TTC549 (cell line): ENCODE measurements around the gene MYO5B.

ENCODE experiments used
- FAIRE-seq: peaks from 2 replicates; lab custom pipeline; 2012; peaks lifted over from hg19 to GRCh38; lab: Jason Lieb, UNC

The MYO5B gene

GRCh38 chr18:50011813-50012435, 183.0 kb downstream of the MYO5B start:
- no peak for FAIRE-seq

- FAIRE-seq, result no peak
Observed at GRCh38 chr18:50009773-50010335, 185.1 kb downstream of the MYO5B start.

- FAIRE-seq, result no peak
Observed at GRCh38 chr18:50008306-50008705, 186.6 kb downstream of the MYO5B start.

- no peak for FAIRE-seq
Observed at GRCh38 chr18:50006470-50007046, 188.4 kb downstream of the MYO5B start.

GRCh38 chr18:50004013-50004412, 190.9 kb downstream of the MYO5B start:
- no peak for FAIRE-seq

- FAIRE-seq, result no peak
Observed at GRCh38 chr18:50002781-50003180, 192.2 kb downstream of the MYO5B start.

- FAIRE-seq, result no peak
Observed at GRCh38 chr18:50000227-50000626, 194.7 kb downstream of the MYO5B start.

- no peak for FAIRE-seq
Observed at GRCh38 chr18:49999128-49999527, 195.8 kb downstream of the MYO5B start.

GRCh38 chr18:49997558-49997957, 197.4 kb downstream of the MYO5B start:
- FAIRE-seq, result no peak

GRCh38 chr18:49994410-49994809, 200.5 kb downstream of the MYO5B start:
- FAIRE-seq, result no peak

- FAIRE-seq, result no peak
Observed at GRCh38 chr18:49993299-49993698, 201.6 kb downstream of the MYO5B start.

- no peak for FAIRE-seq
Observed at GRCh38 chr18:49988733-49989132, 206.2 kb downstream of the MYO5B start.

GRCh38 chr18:49988101-49988500, 206.8 kb downstream of the MYO5B start:
- no peak for FAIRE-seq

GRCh38 chr18:49985236-49985635, 209.7 kb downstream of the MYO5B start:
- no peak for FAIRE-seq

- FAIRE-seq, result no peak
Observed at GRCh38 chr18:49980896-49981295, 214.1 kb downstream of the MYO5B start.

- no peak for FAIRE-seq
Observed at GRCh38 chr18:49976795-49977560, 218.0 kb downstream of the MYO5B start.

- no peak for FAIRE-seq
Observed at GRCh38 chr18:49976001-49976400, 218.9 kb downstream of the MYO5B start.

- FAIRE-seq, result no peak
Observed at GRCh38 chr18:49974079-49974478, 220.9 kb downstream of the MYO5B start.

GRCh38 chr18:49973592-49973991, 221.4 kb downstream of the MYO5B start:
- no peak for FAIRE-seq

- no peak for FAIRE-seq
Observed at GRCh38 chr18:49972535-49972934, 222.4 kb downstream of the MYO5B start.

- FAIRE-seq, result no peak
Observed at GRCh38 chr18:49971462-49971861, 223.5 kb downstream of the MYO5B start.

GRCh38 chr18:49970319-49970718, 224.6 kb downstream of the MYO5B start:
- no peak for FAIRE-seq

- no peak for FAIRE-seq
Observed at GRCh38 chr18:49968644-49969309, 226.2 kb downstream of the MYO5B start.
